SK-N-SH treated with all-trans-retinoic acid at 6 μM for 48 hours (cell line): ENCODE data around the gene TMEM185B.

Experiments
- ARNTL ChIP-seq: fragments of 450-650 bp; formaldehyde crosslinking; IDR thresholded peaks from 2 replicates; pipeline ENCODE4 v1.5.0; 2020; ENCODE audit warnings: low read depth, mild to moderate bottlenecking, moderate library complexity, borderline replicate concordance
- ESRRG ChIP-seq: fragments of 250-450 bp; sonication (Bioruptor Pico); IDR thresholded peaks from 2 replicates; pipeline ENCODE4 v1.6.1; 2021; ENCODE audit warnings: mild to moderate bottlenecking
- TSHZ2 ChIP-seq: fragments of 250-450 bp; sonication (Bioruptor Pico); IDR thresholded peaks from 2 replicates; pipeline ENCODE4 v1.5.0; 2020; ENCODE audit warnings: mild to moderate bottlenecking, moderate library complexity
- ZC3H10 ChIP-seq: fragments of 250-450 bp; sonication (Bioruptor Pico); IDR thresholded peaks from 2 replicates; pipeline ENCODE4 v1.5.1; 2021; ENCODE audit warnings: mild to moderate bottlenecking, moderate library complexity
- ZFP3 ChIP-seq: fragments of 250-450 bp; sonication (Bioruptor Pico); IDR thresholded peaks from 2 replicates; pipeline ENCODE4 v1.5.0; 2020; ENCODE audit warnings: mild to moderate bottlenecking, moderate library complexity

DNA sequence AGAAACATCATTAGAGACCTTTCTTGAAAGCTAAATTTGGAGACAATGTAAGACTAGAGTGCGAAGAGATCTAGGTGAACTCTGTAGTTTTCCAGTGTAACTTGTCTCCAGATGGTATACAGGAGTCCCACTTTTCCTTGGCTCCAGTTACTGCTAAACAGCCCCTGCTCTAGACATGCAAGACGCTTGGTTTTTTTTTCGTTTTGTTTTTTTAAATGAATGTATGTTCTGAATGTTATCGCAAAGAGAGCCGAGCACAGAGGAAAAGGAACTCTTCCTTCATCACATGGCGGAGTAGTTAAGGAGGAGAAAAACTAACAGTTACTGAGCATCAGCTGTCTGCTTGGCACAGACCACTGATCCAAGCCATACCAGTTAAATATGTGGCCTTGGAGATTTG lies 31.9 kb upstream of the TMEM185B start:
- no peak for TF ChIP-seq ZC3H10 (CRISPR knock-in tag)
- no peak for TF ChIP-seq ESRRG (CRISPR knock-in tag)
- TF ChIP-seq ZFP3 (CRISPR knock-in tag), result no peak
- TF ChIP-seq ARNTL (CRISPR knock-in tag), result no peak
- TF ChIP-seq TSHZ2 (CRISPR knock-in tag), result no peak
